GM21367 (cell line): ENCODE results near the gene STH.

Source experiments
- ATAC-seq: cut with Tn5 transposase; IDR thresholded peaks from one replicate; pipeline ENCODE4 v1.9.1; 2021; ENCODE audit not compliant: unreplicated experiment

STH gene

GRCh38 chr17:45966606-45967280 lies 32.3 kb upstream of the STH start:
- ATAC-seq: no peak

- ATAC-seq: no peak
Observed at GRCh38 chr17:45967378-45967777, 31.7 kb upstream of the STH start.

DNA sequence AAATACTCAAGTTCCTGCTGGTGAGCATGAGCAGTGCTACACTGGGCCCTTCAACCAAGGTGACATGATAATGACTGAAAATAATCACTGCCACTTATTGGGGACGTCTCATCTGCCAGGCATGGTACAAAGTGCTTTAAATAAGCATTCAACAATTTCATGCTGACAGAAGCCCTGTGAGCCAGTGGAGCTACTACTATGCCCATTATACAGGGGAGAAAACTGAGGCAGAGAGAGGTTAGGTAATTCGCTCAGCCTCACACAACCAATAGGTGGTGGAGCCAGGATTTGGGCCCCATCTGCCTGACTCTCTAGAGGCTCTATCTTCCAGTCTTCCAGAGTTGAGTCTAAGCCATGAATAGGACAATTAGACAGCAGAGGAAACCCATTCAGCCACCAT lies 30.3 kb upstream of the STH start:
- ATAC-seq: no peak

DNA sequence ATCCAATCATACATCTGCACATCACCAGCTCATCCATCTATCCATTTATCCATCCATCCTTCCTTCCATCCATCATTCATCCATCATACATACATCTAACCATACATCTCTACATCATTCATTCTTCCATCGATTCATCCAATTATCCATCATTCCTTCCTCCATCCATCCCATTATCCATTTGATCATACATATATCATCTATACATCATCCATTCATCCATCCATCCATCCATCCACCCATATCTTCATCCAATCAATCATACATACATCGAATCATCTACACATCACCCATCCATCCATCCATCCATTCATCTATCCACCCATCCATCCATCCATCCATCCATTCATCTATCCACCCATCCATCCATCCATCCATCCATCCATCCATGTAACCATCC lies 29.3 kb upstream of the STH start:
- no peak for ATAC-seq

DNA sequence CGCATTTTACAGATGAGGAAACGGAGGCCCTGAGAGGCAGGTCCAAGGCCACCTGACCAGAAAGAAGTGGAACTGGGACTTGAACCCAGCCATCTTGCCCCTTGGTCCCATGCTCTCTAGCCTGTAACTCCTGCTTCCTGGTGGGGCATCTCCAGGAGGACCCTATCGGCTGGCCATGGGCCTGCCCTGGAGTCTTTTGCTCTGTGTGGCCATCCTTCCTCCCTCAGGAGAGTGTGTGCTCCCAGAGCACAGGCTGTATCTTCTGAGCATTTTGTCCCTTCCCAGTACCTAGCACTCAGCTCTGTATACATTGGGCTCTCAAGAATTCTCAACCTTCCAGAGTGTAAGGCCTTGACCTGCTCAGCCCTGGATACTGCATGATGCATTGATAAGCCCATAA lies 28.4 kb upstream of the STH start:
- no peak for ATAC-seq

DNA sequence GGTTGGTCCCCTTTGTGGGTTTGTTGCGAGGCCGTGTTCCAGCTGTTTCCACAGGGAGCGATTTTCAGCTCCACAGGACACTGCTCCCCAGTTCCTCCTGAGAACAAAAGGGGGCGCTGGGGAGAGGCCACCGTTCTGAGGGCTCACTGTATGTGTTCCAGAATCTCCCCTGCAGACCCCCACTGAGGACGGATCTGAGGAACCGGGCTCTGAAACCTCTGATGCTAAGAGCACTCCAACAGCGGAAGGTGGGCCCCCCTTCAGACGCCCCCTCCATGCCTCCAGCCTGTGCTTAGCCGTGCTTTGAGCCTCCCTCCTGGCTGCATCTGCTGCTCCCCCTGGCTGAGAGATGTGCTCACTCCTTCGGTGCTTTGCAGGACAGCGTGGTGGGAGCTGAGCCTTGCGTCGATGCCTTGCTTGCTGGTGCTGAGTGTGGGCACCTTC lies 27.3 kb upstream of the STH start:
- no peak for ATAC-seq

- no peak for ATAC-seq
Observed at GRCh38 chr17:45972531-45972930, 26.5 kb upstream of the STH start.

DNA sequence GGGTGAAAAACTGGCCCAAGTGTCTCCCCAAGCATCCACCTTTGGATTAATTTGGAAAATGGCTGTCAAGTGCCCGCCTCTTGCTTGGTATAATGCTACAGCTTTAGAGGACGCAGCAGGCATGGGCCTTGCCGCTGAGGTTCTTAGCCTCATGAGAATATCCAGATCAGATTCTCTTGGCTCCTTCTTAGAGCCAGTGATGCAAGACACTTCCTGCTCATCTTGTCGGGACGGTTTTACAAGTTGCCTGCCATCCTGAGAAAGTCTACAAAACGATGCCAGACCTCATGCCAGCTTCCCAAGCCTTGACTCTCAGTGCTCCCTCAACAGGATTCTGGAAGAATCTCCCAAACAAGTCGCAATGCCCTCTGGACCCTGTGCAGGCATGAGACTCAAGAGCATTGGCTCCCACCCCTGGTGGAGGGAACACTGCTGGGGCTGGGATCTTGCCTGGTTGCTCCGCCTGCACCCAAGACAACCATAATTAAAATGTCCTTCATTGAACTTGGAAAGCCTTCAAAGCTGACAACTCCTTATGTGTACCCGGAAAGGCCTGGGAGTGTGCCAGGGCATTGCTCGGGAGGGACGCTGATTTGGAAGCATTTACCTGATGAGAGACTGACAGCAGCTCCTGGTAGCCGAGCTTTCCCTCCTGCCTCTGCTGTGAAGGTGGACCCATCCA lies 25.8 kb upstream of the STH start:
- no peak for ATAC-seq

DNA sequence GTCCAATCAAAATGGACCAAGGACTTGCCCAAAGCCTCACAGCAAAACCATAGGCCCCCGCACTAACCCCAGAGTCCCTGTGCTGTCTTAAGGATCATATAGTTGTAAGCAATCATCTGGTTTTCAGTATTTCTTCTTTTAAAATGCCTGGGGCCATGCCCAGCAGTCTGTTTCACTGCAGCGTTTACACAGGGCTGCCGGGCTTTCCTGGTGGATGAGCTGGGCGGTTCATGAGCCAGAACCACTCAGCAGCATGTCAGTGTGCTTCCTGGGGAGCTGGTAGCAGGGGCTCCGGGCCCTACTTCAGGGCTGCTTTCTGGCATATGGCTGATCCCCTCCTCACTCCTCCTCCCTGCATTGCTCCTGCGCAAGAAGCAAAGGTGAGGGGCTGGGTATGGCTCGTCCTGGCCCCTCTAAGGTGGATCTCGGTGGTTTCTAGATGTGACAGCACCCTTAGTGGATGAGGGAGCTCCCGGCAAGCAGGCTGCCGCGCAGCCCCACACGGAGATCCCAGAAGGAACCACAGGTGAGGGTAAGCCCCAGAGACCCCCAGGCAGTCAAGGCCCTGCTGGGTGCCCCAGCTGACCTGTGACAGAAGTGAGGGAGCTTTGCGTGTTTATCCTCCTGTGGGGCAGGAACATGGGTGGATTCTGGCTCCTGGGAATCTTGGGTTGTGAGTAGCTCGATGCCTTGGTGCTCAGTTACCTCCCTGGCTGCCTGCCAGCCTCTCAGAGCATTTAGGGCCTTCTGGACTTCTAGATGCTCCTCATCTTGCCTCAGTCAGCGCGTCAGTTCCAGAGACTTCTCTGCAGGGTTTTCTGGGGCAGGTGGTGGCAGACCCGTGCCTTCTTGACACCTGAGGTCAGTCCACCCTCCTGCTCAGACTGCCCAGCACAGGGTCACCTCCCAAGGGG lies 24.8 kb upstream of the STH start:
- no peak for ATAC-seq

DNA sequence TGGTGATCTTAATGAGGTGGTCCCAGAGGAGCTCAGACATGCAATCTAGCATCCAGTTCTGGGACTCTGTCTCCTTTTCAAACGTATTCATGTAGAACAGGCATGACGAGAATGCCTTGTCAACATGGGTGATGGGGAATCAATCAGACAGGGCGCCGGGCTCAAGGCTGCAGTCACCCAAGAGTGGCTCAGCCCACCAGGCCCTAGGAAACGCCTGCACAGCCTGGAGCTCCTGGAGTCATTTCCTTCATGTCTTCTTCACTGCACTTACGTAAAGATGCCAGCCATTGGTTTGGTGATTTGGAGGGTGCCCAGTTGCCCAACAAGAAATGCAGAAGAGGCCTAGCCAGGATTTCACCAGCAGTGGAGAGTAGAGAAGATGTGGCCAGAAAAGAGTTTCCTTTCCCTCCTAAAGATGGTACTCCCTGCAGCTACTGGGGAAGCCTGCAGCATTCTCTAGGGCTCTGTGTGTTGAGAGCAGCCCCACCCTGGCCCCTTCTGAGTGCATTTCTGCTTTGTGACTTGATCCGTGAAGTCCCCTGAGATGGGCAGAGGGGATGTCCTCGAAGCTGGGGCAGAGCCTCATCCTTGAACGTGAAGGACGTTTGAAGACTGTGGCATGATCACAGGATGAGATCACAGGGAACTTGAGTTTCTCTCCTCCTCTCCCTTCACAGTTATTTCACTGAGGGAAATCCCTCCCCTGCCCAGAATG lies 24.0 kb upstream of the STH start:
- no peak for ATAC-seq

GRCh38 chr17:45975640-45976295 lies 23.3 kb upstream of the STH start:
- ATAC-seq: no peak

DNA sequence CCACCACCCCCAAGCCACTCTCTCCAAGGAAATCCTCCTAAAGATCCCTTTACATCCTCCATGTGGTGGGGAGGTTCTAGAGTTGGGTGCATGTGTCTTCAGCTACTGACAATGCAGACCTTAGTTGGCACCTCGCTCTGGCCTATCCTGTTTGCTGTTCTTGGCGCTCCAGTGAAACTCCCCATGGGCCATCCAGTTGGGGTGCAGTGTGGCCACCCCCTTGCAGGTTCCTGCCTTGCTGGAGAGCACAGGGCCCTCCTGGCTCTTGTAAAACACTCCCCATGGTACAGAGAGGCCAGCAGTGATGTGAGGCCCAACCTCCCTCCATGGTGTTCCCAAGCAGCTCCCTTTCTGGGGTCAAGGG lies 22.7 kb upstream of the STH start:
- no peak for ATAC-seq

- no peak for ATAC-seq
Observed at GRCh38 chr17:45976755-45977505, 22.1 kb upstream of the STH start.

DNA sequence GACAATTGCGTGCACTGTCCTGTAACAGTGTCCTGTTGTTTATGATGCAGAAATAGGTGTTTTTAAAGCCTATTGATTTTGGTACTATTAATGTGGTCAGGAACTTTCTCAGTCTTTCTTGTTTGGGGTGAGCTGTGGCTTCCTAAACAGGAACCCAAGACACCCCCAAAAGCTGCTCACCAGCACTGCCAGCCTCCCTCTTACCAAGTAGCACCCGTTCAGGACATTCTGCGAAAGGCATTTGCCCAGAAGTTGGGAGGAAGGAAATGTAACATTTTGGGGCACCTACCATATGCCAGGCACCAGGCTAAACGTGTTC lies 21.6 kb upstream of the STH start:
- ATAC-seq: no peak

DNA sequence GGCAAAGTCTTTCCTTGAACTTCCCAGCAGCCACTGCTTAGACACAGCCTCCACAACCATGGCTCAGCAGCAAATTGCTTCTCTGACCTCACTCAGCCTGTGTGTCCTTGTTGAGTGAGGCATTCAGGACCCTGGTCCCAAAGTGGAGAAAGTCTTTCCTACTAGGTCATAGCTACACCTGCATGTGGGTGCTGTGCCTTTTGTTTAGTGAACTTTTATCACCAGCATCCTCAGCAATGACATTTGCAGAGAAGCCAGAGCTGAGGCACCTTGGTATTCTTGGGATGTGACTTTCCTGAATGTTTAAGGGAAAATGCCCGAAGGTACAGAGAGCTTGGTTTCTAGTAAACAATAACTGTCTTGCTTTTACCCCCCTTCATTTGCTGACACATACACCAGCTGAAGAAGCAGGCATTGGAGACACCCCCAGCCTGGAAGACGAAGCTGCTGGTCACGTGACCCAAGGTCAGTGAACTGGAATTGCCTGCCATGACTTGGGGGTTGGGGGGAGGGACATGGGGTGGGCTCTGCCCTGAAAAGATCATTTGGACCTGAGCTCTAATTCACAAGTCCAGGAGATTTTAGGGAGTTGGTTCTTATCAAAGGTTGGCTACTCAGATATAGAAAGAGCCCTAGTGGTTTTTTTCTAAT lies 20.9 kb upstream of the STH start:
- ATAC-seq: no peak

- no peak for ATAC-seq
Observed at GRCh38 chr17:45979137-45979536, 19.9 kb upstream of the STH start.

GRCh38 chr17:45980855-45981254 lies 18.2 kb upstream of the STH start:
- no peak for ATAC-seq

- ATAC-seq: no peak
Observed at GRCh38 chr17:45981306-45981705, 17.7 kb upstream of the STH start.

- no peak for ATAC-seq
Observed at GRCh38 chr17:45982791-45983613, 16.0 kb upstream of the STH start.
